SK-N-SH (cell line): ENCODE measurements around the gene LRRC32. TPM values are rescaled to one million over a fixed set of nuclear protein-coding genes. Genes with fewer than 3 reads are reported as not detected.

ENCODE experiments used
- CTCF ChIA-PET: fragments of 300-600, 350-600 bp; formaldehyde crosslinking; extraction: SDS; loops from one replicate; lab custom pipeline; 2021; lab: Yijun Ruan, JAX
- POLR2A ChIA-PET: fragments of 350-600 bp; sonication (Branson Sonifier 250); formaldehyde crosslinking; extraction: SDS; loops from one replicate; lab custom pipeline; 2020; ENCODE audit warnings: antibody characterized with exemption, inconsistent platforms; lab: Yijun Ruan, JAX
- DNase-seq: peaks from one replicate; pipeline ENCODE4 v3.0.0; 2012
- H2AFZ ChIP-seq: fragments of 200-600 bp; sonication (generic); 2 replicates; pipeline ENCODE4 v1.8.1; 2016; ENCODE audit warnings: antibody characterized with exemption, mild to moderate bottlenecking, low read depth
- H3F3A ChIP-seq: fragments of 200-600 bp; sonication (generic); replicated peaks from 2 replicates; pipeline ENCODE3; 2016; ENCODE audit warnings: antibody characterized with exemption, mild to moderate bottlenecking; ENCODE audit not compliant: insufficient read depth
- H3K27ac ChIP-seq, 2 experiments: fragments of 200-500 bp in 1 of 2; fragments of 200-600 bp in 1 of 2; sonication (Bioruptor generic) in 1 of 2; sonication (generic), shearing (Covaris generic) in 1 of 2; 2 replicates each; pipeline versions ENCODE4 v1.5.1 to v1.6.1; 2014 to 2016; ENCODE audit warnings: low read depth in 2 of 2, inconsistent platforms in 1 of 2, low read length in 1 of 2, mild to moderate bottlenecking in 1 of 2, mixed read lengths in 1 of 2
- H3K27me3 ChIP-seq: fragments of 200-600 bp; sonication (generic), shearing (Covaris generic); 2 replicates; pipeline ENCODE4 v1.6.1; 2016; ENCODE audit warnings: mixed run types; ENCODE audit not compliant: insufficient read depth
- H3K36me3 ChIP-seq, 2 experiments: fragments of 200-500 bp in 1 of 2; fragments of 200-600 bp in 1 of 2; sonication (Bioruptor generic) in 1 of 2; sonication (generic) in 1 of 2; replicated peaks in 1 of 2; 2 replicates each; pipeline versions ENCODE3 to v1.5.1; 2014 to 2016; ENCODE audit warnings: low read length in 1 of 2, mild to moderate bottlenecking in 1 of 2; ENCODE audit not compliant: insufficient read depth in 2 of 2, control insufficient read depth in 1 of 2
- H3K4me1 ChIP-seq, 2 experiments: fragments of 200-500 bp in 1 of 2; fragments of 200-600 bp in 1 of 2; sonication (Bioruptor generic) in 1 of 2; sonication (generic), shearing (Covaris generic) in 1 of 2; 2 replicates each; pipeline versions ENCODE4 v1.5.1 to v1.6.1; 2014 to 2016; ENCODE audit warnings: low read depth in 1 of 2, low read length in 1 of 2, mixed run types in 1 of 2; ENCODE audit not compliant: insufficient read depth in 2 of 2, control insufficient read depth in 1 of 2
- H3K4me2 ChIP-seq: fragments of 200-600 bp; sonication (generic), shearing (Covaris generic); 2 replicates; pipeline ENCODE4 v1.6.1; 2017; ENCODE audit warnings: mixed run types
- H3K4me3 ChIP-seq, 2 experiments: fragments of 200-500 bp in 1 of 2; fragments of 200-600 bp in 1 of 2; sonication (Bioruptor generic) in 1 of 2; sonication (generic), shearing (Covaris generic) in 1 of 2; 2 replicates each; pipeline versions ENCODE4 v1.5.1 to v1.8.1; 2014 to 2016; ENCODE audit warnings: low read depth in 2 of 2, inconsistent platforms in 1 of 2, low read length in 1 of 2, mild to moderate bottlenecking in 1 of 2, mixed read lengths in 1 of 2, moderate library complexity in 1 of 2
- H3K79me2 ChIP-seq: fragments of 200-600 bp; sonication (generic); 2 replicates; pipeline ENCODE4 v1.8.1; 2017; ENCODE audit warnings: mild to moderate bottlenecking; ENCODE audit not compliant: insufficient read depth
- H3K9ac ChIP-seq: fragments of 200-600 bp; sonication (generic); 2 replicates; pipeline ENCODE4 v1.6.1; 2017; ENCODE audit warnings: mixed run types
- H3K9me2 ChIP-seq: fragments of 200-600 bp; sonication (generic); 2 replicates; pipeline ENCODE4 v1.6.1; 2017; ENCODE audit warnings: mixed run types
- H3K9me3 ChIP-seq: fragments of 200-600 bp; sonication (generic); 2 replicates; pipeline ENCODE4 v1.6.1; 2017; ENCODE audit warnings: mixed run types, mild to moderate bottlenecking, moderate library complexity
- H4K20me1 ChIP-seq: fragments of 200-600 bp; sonication (generic); 2 replicates; pipeline ENCODE4 v1.6.1; 2017; ENCODE audit warnings: mild to moderate bottlenecking, mixed run types; ENCODE audit not compliant: insufficient read depth
- JUND ChIP-seq: IDR thresholded peaks from 2 replicates; pipeline ENCODE4 v1.4.0; 2012
- MAX ChIP-seq: IDR thresholded peaks from 2 replicates; pipeline ENCODE4 v1.4.0; 2012; ENCODE audit warnings: low read depth
- NFIC ChIP-seq: IDR thresholded peaks from 2 replicates; pipeline ENCODE4 v1.4.0; 2012; ENCODE audit warnings: borderline replicate concordance
- POLR2AphosphoS5 ChIP-seq: IDR thresholded peaks from 2 replicates; pipeline ENCODE4 v1.6.1; 2012; ENCODE audit warnings: low read depth, low read length
- RAD21 ChIP-seq: IDR thresholded peaks from 2 replicates; pipeline ENCODE4 v1.6.1; 2012; ENCODE audit warnings: mild to moderate bottlenecking, low read length
- SIN3A ChIP-seq: IDR thresholded peaks from 2 replicates; pipeline ENCODE4 v1.6.1; 2012; ENCODE audit warnings: low read depth, mild to moderate bottlenecking, low read length, moderate library complexity, borderline replicate concordance
- TEAD4 ChIP-seq: IDR thresholded peaks from 2 replicates; pipeline ENCODE4 v1.4.0; 2012; ENCODE audit warnings: mild to moderate bottlenecking, borderline replicate concordance; ENCODE audit not compliant: insufficient read depth
- USF2 ChIP-seq: fragments of 150-350 bp; IDR thresholded peaks from 2 replicates; pipeline ENCODE4 v1.6.1; 2017; ENCODE audit warnings: antibody characterized with exemption, low read length, low read depth, borderline replicate concordance
- YY1 ChIP-seq: IDR thresholded peaks from 2 replicates; pipeline ENCODE4 v1.4.0; 2012; ENCODE audit warnings: low read depth, mild to moderate bottlenecking
- WGBS: methylation state at CpG from one replicate; pipeline ENCODE4 v1.1.6; 2017; ENCODE audit warnings: low lambda C conversion rate; 5-methylcytosine and 5-hydroxymethylcytosine counted together
- polyA plus RNA-seq, 3 experiments: library from polyadenylated mRNA; depleted of rRNA; stranded (reverse); fragments of >200 nt; gene quantifications; 2 replicates each; pipeline ENCODE4 v1.2.3, GENCODE V29; 2012

Gene LRRC32
- polyA plus RNA-seq, 1 of the 3 experiments (the other 2 are of a cell fraction) = 0.43 TPM

GRCh38 chr11:76674517-76675400, 4.2 kb upstream of the LRRC32 start:
- H3K79me2 ChIP-seq = no peaks in the 10 kb centered on the region
- no peak for DNase-seq
- ChIA-PET CTCF (interaction anchor here (0.7 to 2.4 kb wide), 3 partner anchors 11 to 76 kb away, joined by 3 to 11 read pairs (median 4); no protein-coding TSS in a partner anchor), POLR2A (interaction anchor here (0.5 kb wide), 1 partner anchor 245 kb away, joined by 3 read pairs; no protein-coding TSS in a partner anchor)
- no peaks in the 10 kb centered on the region for H3K9me2 ChIP-seq
- 87% methylated on average over 9 of the region's 14 CpGs for WGBS
- H3K4me1 ChIP-seq = peaks cover 0 to 17% of the 10 kb centered on the region in 2 experiments; a peak in 1 of 4 replicates
- no peak overlapping the region for H3K27ac ChIP-seq
- no peak overlapping the region for H3K9ac ChIP-seq
- H3K9me3 ChIP-seq = no peaks in the 10 kb centered on the region
- H3K27me3 ChIP-seq = no peaks in the 10 kb centered on the region
- H3K4me3 ChIP-seq = no peak overlapping the region
- no peaks in the 10 kb centered on the region for H4K20me1 ChIP-seq
- no peak overlapping the region for H2AFZ ChIP-seq
- H3K4me2 ChIP-seq = no peak overlapping the region
- TF ChIP-seq YY1 (no peak), RAD21 (peak; percentile 31)
- H3F3A ChIP-seq = no peaks in the 10 kb centered on the region
- no peaks in the 10 kb centered on the region for H3K36me3 ChIP-seq

GRCh38 chr11:76673176-76674142, 2.9 kb upstream of the LRRC32 start:
- ChIA-PET POLR2A (no interaction called here), CTCF (interaction anchor here (0.7 to 5.1 kb wide), 4 partner anchors 7 to 95 kb away, joined by 3 to 21 read pairs (median 4); no protein-coding TSS in a partner anchor)
- TF ChIP-seq MAX = no peak
- TF ChIP-seq USF2 = no peak
- no peak for TF ChIP-seq SIN3A
- TF ChIP-seq TEAD4 = no peak
- no peak for TF ChIP-seq JUND
- no peak for TF ChIP-seq NFIC
- TF ChIP-seq POLR2AphosphoS5 = no peak
- H3K36me3 ChIP-seq = no peaks in the 10 kb centered on the region
- H3K9me3 ChIP-seq = no peaks in the 10 kb centered on the region
- H3F3A ChIP-seq = no peaks in the 10 kb centered on the region
- H4K20me1 ChIP-seq = no peaks in the 10 kb centered on the region
- no peak overlapping the region for H2AFZ ChIP-seq
- H3K79me2 ChIP-seq = no peaks in the 10 kb centered on the region
- no peaks in the 10 kb centered on the region for H3K27me3 ChIP-seq
- H3K4me2 ChIP-seq = no peak overlapping the region
- H3K4me3 ChIP-seq = no peak overlapping the region
- no peak overlapping the region for H3K9ac ChIP-seq
- H3K9me2 ChIP-seq = no peaks in the 10 kb centered on the region
- H3K4me1 ChIP-seq = peaks cover 0 to 17% of the 10 kb centered on the region in 2 experiments; a peak in 1 of 4 replicates
- 64% methylated on average over 4 of the region's 5 CpGs for WGBS
- DNase-seq = no peak
- no peak overlapping the region for H3K27ac ChIP-seq
